ENCODE measurements around the gene ISG20L2. TPM values are rescaled to one million over a fixed set of nuclear protein-coding genes. Genes with fewer than 3 reads are reported as not detected.

ISG20L2 gene, protein sequence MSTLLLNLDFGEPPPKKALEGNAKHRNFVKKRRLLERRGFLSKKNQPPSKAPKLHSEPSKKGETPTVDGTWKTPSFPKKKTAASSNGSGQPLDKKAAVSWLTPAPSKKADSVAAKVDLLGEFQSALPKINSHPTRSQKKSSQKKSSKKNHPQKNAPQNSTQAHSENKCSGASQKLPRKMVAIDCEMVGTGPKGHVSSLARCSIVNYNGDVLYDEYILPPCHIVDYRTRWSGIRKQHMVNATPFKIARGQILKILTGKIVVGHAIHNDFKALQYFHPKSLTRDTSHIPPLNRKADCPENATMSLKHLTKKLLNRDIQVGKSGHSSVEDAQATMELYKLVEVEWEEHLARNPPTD
- 17.2 and 18.0 TPM in 2 replicates for total RNA-seq

DNA sequence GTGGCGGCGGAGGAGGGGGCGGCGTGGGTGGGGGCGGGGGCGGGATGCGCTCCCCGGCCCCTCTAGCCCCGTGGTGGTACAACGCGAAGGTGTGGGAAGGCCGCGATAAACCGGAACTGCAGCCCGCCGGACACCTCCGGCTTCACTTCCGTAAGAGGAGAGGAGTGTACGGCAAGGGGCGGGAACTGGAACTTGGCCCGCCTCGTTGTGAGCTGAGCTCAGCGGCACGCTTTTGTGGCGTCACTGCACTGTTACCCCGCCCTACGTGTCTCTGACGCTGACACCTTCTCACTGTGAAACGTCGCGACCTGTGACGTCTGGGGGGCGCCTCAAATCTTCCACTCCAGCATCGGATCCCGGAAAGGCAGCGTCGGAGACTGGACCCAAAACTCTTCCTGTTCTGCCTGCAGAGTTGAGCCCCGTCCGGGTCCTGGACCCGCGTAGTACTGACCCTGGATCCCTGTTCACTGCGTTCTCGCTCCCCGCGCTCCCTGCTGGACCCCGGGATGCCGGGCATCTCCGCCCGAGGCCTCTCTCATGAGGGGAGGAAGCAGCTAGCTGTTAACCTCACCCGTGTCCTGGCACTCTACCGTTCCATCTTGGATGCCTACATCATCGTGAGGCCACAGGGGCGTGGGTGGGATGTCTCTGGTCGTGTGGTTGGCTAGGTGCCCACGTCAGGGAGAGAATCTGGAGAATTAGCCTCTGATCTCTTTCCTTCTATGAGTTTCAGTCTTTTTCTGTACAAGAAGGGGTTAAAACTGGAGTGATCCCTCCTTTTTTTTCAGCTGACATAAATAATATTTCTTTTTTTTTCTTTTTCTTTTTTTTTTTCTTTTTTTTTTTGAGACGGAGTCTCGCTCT lies at the start of gene ISG20L2:
TSS of gene ISG20L2 (minus strand) at position 168 of the 864 bp plus-strand sequence. CDS start 1,114 bp downstream, outside the sequence.

DNA sequence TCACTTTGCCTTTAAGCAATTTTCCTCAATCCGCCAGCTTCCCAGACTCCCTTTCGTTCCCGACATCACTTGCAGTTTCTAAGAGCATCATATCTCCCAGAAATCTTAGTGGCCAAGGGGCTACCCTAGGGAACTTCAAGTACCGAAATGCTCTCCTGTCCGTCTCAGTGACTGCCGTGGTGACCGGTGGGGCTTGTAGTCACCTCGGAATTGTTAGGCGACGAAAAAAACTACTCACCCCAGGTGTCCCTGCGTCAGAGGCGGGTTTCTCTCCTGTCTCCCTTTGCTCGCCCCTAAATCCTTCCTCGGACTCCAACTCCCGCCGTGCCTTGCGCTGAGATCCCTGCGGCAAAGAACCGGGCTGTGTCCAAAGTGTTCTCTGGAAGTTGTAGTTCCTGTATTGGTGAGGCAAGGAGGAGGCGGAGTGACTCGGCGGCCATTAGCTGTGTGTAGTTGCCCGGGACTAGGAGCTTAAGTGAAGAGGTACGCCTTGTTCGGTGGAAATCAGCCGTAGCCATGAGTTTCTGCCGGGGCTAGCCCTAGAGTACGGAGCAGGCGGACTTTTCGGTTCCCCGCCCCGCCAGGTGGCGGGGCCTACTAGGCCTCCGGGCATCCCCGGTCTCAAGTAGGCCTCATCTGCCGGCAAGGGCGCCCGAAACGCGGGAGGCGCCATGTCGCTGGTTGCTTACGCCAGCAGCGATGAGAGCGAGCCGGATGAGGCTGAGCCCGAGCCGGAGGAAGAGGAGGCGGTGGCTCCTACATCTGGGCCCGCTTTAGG lies 38.7 kb upstream of the ISG20L2 start, which contains the start of gene PRCC:
TSS of gene PRCC (plus strand) at position 435 of the 778 bp plus-strand sequence. CDS start at position 672, 237 bp downstream.

DNA sequence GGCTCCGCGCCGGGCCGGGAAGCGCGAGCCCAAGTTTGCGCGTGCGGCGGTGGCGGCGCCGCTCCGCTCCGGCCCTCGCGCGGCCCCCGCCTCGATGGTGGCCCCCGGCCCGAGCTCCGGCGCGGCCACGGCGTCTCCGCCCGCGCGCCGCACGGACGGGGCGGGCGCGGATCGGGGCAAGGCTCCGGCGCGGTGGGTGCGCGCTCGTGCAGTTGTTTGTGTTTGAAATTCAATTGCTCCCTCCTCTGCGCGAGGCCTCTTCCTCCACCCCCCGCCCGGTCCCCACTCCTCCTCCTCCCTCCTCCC lies 22.8 kb upstream of the ISG20L2 start, which contains the start of gene HDGF:
TSS of gene HDGF (minus strand) at position 225 of the 306 bp plus-strand sequence. CDS start 246 bp downstream, outside the sequence.

DNA sequence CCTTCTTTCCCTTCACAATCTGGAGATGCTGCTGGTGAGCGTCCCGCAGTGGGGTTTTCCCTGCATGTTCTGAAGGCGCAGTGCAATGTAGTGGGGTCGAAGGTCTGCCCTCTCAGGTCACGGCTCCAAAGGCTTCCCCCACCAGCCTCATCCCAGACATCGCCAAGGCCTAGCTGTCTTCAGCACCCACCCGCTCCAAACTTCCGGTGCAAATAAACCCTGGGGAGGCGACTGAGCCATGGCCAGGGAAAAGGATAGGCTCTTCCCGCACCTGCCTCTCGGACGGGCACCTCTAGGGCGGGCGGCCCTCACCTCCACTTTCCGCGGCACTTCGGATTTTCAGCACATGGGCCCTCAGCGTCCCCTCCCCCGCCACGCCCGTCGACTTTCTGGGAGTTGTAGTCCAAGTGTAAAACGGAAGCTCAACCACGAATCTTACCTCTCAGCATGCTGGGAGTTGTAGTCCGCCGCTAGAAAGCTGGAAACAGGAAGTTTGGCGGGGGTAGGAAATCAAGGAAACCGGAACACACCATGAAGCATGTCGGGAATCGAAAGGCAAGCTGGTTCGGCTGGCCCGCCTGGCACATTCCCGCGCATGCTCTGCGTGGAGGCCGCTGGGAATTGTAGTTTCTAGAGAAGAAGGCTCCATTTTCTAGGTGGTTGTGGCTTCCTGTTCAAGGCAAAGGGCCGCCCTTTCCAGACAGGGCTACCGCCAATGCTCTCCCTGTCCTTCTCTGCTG lies 12.3 kb upstream of the ISG20L2 start, which contains the start of gene MRPL24:
TSS of gene MRPL24 (minus strand) at position 348 of the 740 bp plus-strand sequence. CDS start 2,384 bp downstream, outside the sequence.

DNA sequence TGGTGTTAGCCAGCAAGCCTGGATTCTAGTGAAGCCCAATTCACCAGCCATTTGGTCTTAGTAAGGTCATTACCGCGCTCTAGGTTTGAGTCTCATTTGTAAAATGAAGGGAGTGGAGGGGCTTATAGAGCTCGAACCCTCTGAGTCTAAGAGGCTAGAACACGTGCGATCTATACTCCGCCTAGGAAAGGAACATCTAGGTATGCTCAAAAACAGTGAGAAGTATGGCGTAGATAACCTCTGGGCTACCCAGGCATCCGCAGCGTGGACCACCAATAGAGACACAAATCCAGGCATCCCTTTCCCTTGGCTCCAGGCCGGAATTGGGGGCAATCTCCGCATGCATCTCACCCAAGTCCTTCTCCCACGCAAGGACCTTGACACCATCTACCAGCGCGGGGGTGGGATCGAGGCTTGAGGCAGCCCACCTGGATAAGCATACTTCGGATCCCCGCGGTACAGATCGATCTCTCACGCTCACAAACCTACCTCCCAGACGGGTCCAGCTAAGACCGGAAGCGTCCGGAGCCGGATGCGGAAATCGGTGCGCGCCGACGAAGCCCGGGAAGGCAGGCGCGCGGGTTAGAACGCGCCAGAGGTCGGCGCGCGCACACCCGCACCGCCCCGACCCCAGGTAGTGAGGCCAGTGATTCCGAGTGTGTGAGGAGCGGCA lies 504 bp downstream of the ISG20L2 start, which contains the start of gene METTL25B:
TSS of gene METTL25B (plus strand) at position 544 of the 673 bp plus-strand sequence. CDS start 636 bp downstream, outside the sequence.

DNA sequence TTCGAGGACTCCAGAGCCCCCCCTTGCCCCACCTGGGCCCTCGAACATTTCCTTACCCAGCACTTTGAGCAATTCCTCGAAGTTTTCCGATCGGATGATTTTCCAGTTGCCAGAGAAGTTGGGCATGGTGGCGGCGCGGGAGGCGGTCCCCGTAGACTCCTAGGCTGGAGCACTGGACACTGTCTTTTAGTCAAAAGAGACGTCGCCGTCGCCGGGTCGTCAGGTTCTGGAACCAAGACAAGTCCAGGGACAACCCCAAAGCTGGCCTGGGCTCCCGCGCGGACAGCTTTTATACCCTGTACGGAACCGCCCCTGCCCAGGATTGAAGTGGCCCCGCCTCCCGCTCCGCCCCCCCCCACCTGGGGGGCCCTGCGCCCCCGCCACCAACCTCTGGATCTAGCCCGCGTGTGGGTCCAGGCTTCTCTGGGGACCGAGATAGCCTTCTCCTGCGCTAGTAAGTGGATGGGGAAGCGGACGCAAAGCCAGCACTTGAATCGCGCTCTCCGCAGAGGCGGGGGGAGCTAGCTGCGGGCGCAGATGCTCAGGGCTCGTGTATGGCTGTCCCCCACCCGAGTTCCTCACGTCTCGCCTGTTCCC lies 23.1 kb downstream of the ISG20L2 start, which contains the start of gene CRABP2:
TSS of gene CRABP2 (minus strand) at position 263 of the 597 bp plus-strand sequence. CDS start at position 126, 137 bp downstream.

DNA sequence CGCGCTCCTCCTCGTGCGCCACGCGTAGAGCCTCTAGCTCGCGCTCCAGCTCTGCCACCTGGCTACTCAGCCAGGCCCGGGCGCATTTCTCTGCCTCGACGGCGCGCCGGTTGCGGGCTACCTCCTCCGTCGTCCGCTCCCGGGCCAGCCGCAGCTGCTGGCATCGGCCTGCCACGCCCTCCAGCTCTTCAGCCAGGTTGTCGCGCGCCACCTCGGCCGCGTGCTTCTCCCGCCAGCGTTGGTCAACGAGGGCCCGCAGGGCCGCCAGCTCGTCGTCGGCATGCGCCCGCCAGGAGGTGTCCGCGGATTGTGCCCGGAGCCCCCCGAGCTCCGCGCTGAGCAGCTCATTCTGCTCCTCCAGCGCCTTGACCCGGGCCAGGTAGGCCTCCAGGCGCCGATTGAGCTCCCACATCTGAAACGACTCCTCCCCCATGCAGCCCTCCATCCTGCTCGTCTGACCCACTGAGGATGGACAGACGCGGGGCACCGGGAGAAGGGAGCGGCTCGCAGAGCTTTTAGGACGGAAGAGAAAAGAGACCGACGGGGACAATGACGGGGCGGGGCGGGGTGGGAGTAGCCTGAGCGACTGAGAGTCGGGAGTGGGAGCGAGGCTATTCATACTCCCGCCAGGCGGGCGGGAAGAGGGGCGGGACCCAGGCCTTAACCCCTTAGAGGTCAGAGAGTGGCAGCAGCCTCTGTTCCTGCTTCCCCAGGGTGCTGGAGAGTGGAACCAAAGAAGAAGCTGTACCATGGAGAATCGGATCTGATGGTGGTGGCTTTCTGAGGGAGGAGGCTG lies 51.5 kb downstream of the ISG20L2 start, which contains the start of gene NES:
TSS of gene NES (minus strand) at position 588 of the 796 bp plus-strand sequence. CDS start at position 445, 143 bp downstream.

Other genes with a start within 250 kb of the ISG20L2 start
- gene MEF2D, start 228.0 kb downstream of the ISG20L2 start, total RNA-seq: 16.9 and 40.0 TPM in 2 replicates
- gene IQGAP3, start 156.2 kb downstream of the ISG20L2 start, total RNA-seq: 4.2 and 22.8 TPM in 2 replicates
- not detected in 2 replicates for gene TTC24, start 149.0 kb downstream of the ISG20L2 start, total RNA-seq
- gene NAXE, start 137.0 kb downstream of the ISG20L2 start, total RNA-seq: 70.1 and 93.0 TPM in 2 replicates
- 4.0 and 11.4 TPM in 2 replicates for gene GPATCH4, start 127.3 kb downstream of the ISG20L2 start, total RNA-seq
- gene HAPLN2, start 109.4 kb downstream of the ISG20L2 start, total RNA-seq: 1.9 TPM in 1 of 2 replicates, not detected in the other
- gene BCAN, start 86.6 kb downstream of the ISG20L2 start, total RNA-seq: not detected in 2 replicates
- gene NES, start 51.4 kb downstream of the ISG20L2 start, total RNA-seq: 34.3 and 110 TPM in 2 replicates
- 38.1 and 68.6 TPM in 2 replicates for gene CRABP2, start 23.2 kb downstream of the ISG20L2 start, total RNA-seq
- 11.1 and 19.9 TPM in 2 replicates for gene METTL25B, start 297 bp downstream of the ISG20L2 start, total RNA-seq
- 52.1 and 67.7 TPM in 2 replicates for gene MRPL24, start 12.3 kb upstream of the ISG20L2 start, total RNA-seq
- gene HDGF, start 22.9 kb upstream of the ISG20L2 start, total RNA-seq: 186 and 249 TPM in 2 replicates
- gene PRCC, start 38.8 kb upstream of the ISG20L2 start, total RNA-seq: 35.8 and 59.0 TPM in 2 replicates
- gene SH2D2A, start 88.1 kb upstream of the ISG20L2 start, total RNA-seq: 0.32 and 2.1 TPM in 2 replicates
- gene INSRR, start 130.4 kb upstream of the ISG20L2 start, total RNA-seq: not detected in 2 replicates
- gene NTRK1, start 132.1 kb upstream of the ISG20L2 start, total RNA-seq: under 0.01 and 0.56 TPM in 2 replicates
- gene PEAR1, start 165.0 kb upstream of the ISG20L2 start, total RNA-seq: 14.0 and 15.4 TPM in 2 replicates
- not detected in 2 replicates for gene LRRC71, start 191.9 kb upstream of the ISG20L2 start, total RNA-seq